H1 (cell line): ENCODE results near the gene ARID5A. TPM values are rescaled to one million over a fixed set of nuclear protein-coding genes. Genes with fewer than 3 reads are reported as not detected.
A peak's percentile ranks its signal among the peaks of the same experiment; 100 is the strongest.

Experiments
- CTCF ChIA-PET: fragments of 300-600 bp; sonication (Branson Sonifier 250); formaldehyde crosslinking; loops from one replicate; lab custom pipeline; 2021; ENCODE audit not compliant: partially characterized antibody; lab: Charles Lee
- POLR2A ChIA-PET: fragments of 300-600 bp; sonication (Branson Sonifier 250); formaldehyde crosslinking; loops from one replicate; lab custom pipeline; 2021; ENCODE audit warnings: inconsistent platforms; ENCODE audit not compliant: partially characterized antibody; lab: Charles Lee
- DNase-seq, 2 experiments: peaks; one replicate each; pipeline versions ENCODE4 v3.0.0 to v3.0.0-alpha.2; 2010 to 2022; ENCODE audit warnings: low spot score in 2 of 2, low read depth in 1 of 2, mixed read lengths in 1 of 2
- FAIRE-seq: peaks from 2 replicates; lab custom pipeline; 2011; peaks lifted over from hg19 to GRCh38; lab: Jason Lieb, UNC
- H2AFZ ChIP-seq: 2 replicates; pipeline ENCODE4 v1.8.1; 2012; ENCODE audit warnings: low read length, inconsistent platforms
- H2AK5ac ChIP-seq: 2 replicates; pipeline ENCODE4 v1.6.1; 2013; ENCODE audit warnings: low read depth, low read length
- H2BK120ac ChIP-seq: replicated peaks from 2 replicates; pipeline ENCODE3; 2013; ENCODE audit warnings: low read depth, low read length, inconsistent platforms
- H2BK12ac ChIP-seq: 2 replicates; pipeline ENCODE4 v1.6.1; 2013; ENCODE audit warnings: low read depth, low read length
- H2BK15ac ChIP-seq: 2 replicates; pipeline ENCODE4 v1.6.1; 2013; ENCODE audit warnings: low read length
- H2BK20ac ChIP-seq: 2 replicates; pipeline ENCODE4 v1.6.1; 2013; ENCODE audit warnings: low read length
- H2BK5ac ChIP-seq: 2 replicates; pipeline ENCODE4 v1.6.1; 2013; ENCODE audit warnings: low read depth, low read length
- H3K14ac ChIP-seq: 2 replicates; pipeline ENCODE4 v1.6.1; 2013; ENCODE audit warnings: inconsistent platforms; ENCODE audit not compliant: insufficient read length
- H3K18ac ChIP-seq: 2 replicates; pipeline ENCODE4 v1.6.1; 2013; ENCODE audit warnings: low read length; ENCODE audit errors: extremely low read depth
- H3K23ac ChIP-seq: 2 replicates; pipeline ENCODE4 v1.6.1; 2013; ENCODE audit warnings: inconsistent platforms; ENCODE audit not compliant: insufficient read length
- H3K23me2 ChIP-seq: 2 replicates; pipeline ENCODE4 v1.6.1; 2013; ENCODE audit warnings: low read depth, low read length
- H3K27ac ChIP-seq: 2 replicates; pipeline ENCODE4 v1.6.1; 2011; ENCODE audit warnings: low read depth, low read length, inconsistent platforms
- H3K27me3 ChIP-seq, 4 experiments: replicated peaks in 1 of 4; 1 replicate in 1 of 4; 2 replicates in 3 of 4; pipeline versions ENCODE4 v1.6.1 to v1.8.1; 2011 to 2013; ENCODE audit warnings: low read length in 3 of 4, mild to moderate bottlenecking in 3 of 4, inconsistent platforms in 2 of 4, mixed read lengths in 2 of 4, moderate library complexity in 1 of 4; ENCODE audit not compliant: control insufficient read depth in 3 of 4, insufficient read depth in 3 of 4; ENCODE audit errors: extremely low read depth in 1 of 4
- H3K36me3 ChIP-seq, 4 experiments: 2 replicates each; pipeline versions ENCODE4 v1.6.1 to v1.8.1; 2011 to 2013; ENCODE audit warnings: mild to moderate bottlenecking in 4 of 4, low read length in 3 of 4, moderate library complexity in 2 of 4, control low read depth in 1 of 4, inconsistent platforms in 1 of 4; ENCODE audit not compliant: insufficient read depth in 4 of 4, control insufficient read depth in 2 of 4
- H3K4ac ChIP-seq: replicated peaks from 2 replicates; pipeline ENCODE3; 2013; ENCODE audit warnings: low read length, low read depth, mixed read lengths, inconsistent platforms; ENCODE audit not compliant: insufficient read length
- H3K4me1 ChIP-seq, 4 experiments: replicated peaks in 1 of 4; 1 replicate in 1 of 4; 2 replicates in 3 of 4; pipeline versions ENCODE4 v1.6.1 to v1.8.1; 2011 to 2013; ENCODE audit warnings: low read length in 3 of 4, inconsistent platforms in 2 of 4, mixed read lengths in 1 of 4; ENCODE audit not compliant: insufficient read depth in 4 of 4, control insufficient read depth in 3 of 4
- H3K4me2 ChIP-seq, 2 experiments: 2 replicates each; pipeline versions ENCODE4 v1.6.1 to v1.8.1; 2011 to 2013; ENCODE audit warnings: low read depth in 2 of 2, low read length in 2 of 2, control low read depth in 1 of 2, inconsistent platforms in 1 of 2, mild to moderate bottlenecking in 1 of 2; ENCODE audit not compliant: insufficient read depth in 1 of 2
- H3K4me3 ChIP-seq, 4 experiments: fragments of 200-600, 300-600 bp in 1 of 4; sonication (generic), shearing (Covaris generic), sonication (Bioruptor Twin) in 1 of 4; 2 replicates each; pipeline versions ENCODE4 v1.5.1 to v1.8.1; 2011 to 2016; ENCODE audit warnings: low read length in 4 of 4, low read depth in 3 of 4, control low read depth in 2 of 4, inconsistent platforms in 2 of 4, mild to moderate bottlenecking in 2 of 4, mixed read lengths in 1 of 4, moderate library complexity in 1 of 4; ENCODE audit not compliant: insufficient read depth in 2 of 4; ENCODE audit errors: extremely low read depth in 1 of 4
- H3K56ac ChIP-seq: replicated peaks from 2 replicates; pipeline ENCODE3; 2013; ENCODE audit warnings: low read depth, mild to moderate bottlenecking, mixed read lengths, low read length, inconsistent platforms; ENCODE audit not compliant: insufficient read length
- H3K79me1 ChIP-seq: 2 replicates; pipeline ENCODE4 v1.6.1; 2013; ENCODE audit warnings: low read depth, low read length, control low read depth
- H3K79me2 ChIP-seq, 2 experiments: 2 replicates each; pipeline versions ENCODE4 v1.6.1 to v1.8.1; 2012 to 2013; ENCODE audit warnings: low read length in 2 of 2, mild to moderate bottlenecking in 2 of 2, inconsistent platforms in 1 of 2; ENCODE audit not compliant: insufficient read depth in 2 of 2, control insufficient read depth in 1 of 2
- H3K9ac ChIP-seq, 4 experiments: replicated peaks in 1 of 4; 1 replicate in 1 of 4; 2 replicates in 3 of 4; pipeline versions ENCODE4 v1.6.1 to v1.8.1; 2011 to 2013; ENCODE audit warnings: low read depth in 3 of 4, low read length in 3 of 4, control low read depth in 2 of 4, mild to moderate bottlenecking in 2 of 4, moderate library complexity in 2 of 4, inconsistent platforms in 1 of 4; ENCODE audit errors: extremely low read depth in 1 of 4
- H3K9me3 ChIP-seq, 2 experiments: 2 replicates each; pipeline versions ENCODE4 v1.6.1 to v1.8.1; 2012 to 2013; ENCODE audit warnings: mild to moderate bottlenecking in 2 of 2, moderate library complexity in 2 of 2, control low read depth in 1 of 2, inconsistent platforms in 1 of 2, low read depth in 1 of 2, low read length in 1 of 2, mixed read lengths in 1 of 2; ENCODE audit not compliant: insufficient read depth in 2 of 2
- H4K20me1 ChIP-seq, 2 experiments: replicated peaks in 1 of 2; 2 replicates each; pipeline versions ENCODE3 to v1.8.1; 2011 to 2013; ENCODE audit warnings: inconsistent platforms in 2 of 2, low read length in 2 of 2, mild to moderate bottlenecking in 1 of 2; ENCODE audit not compliant: insufficient read depth in 2 of 2, control insufficient read depth in 1 of 2
- H4K5ac ChIP-seq: 2 replicates; pipeline ENCODE4 v1.6.1; 2013; ENCODE audit warnings: low read length, low read depth, mixed read lengths, inconsistent platforms; ENCODE audit not compliant: insufficient read length
- H4K8ac ChIP-seq: 2 replicates; pipeline ENCODE4 v1.8.0; 2013; ENCODE audit warnings: mild to moderate bottlenecking, moderate library complexity, low read length, inconsistent platforms; ENCODE audit not compliant: insufficient read depth; ENCODE audit errors: extremely low read depth
- H4K91ac ChIP-seq: replicated peaks from 2 replicates; pipeline ENCODE3; 2013; ENCODE audit warnings: low read length, mixed read lengths, inconsistent platforms; ENCODE audit not compliant: insufficient read length
- ASH2L ChIP-seq: fragments of 200-600, 300-600 bp; sonication (generic); IDR thresholded peaks from one replicate; pipeline ENCODE4 v1.7.1; 2017; ENCODE audit warnings: low read length
- BACH1 ChIP-seq: IDR thresholded peaks from 2 replicates; pipeline ENCODE4 v1.6.1; 2012; ENCODE audit warnings: low read length, improper control_type of control experiment
- CREB1 ChIP-seq: IDR thresholded peaks from 2 replicates; pipeline ENCODE4 v1.6.1; 2012; ENCODE audit warnings: inconsistent platforms
- GABPA ChIP-seq: IDR thresholded peaks from 2 replicates; pipeline ENCODE4 v1.6.1; 2011; ENCODE audit warnings: mild to moderate bottlenecking, low read length, moderate library complexity, borderline replicate concordance; ENCODE audit not compliant: insufficient read depth
- SIRT6 ChIP-seq: IDR thresholded peaks from one replicate; pipeline ENCODE4 v1.7.1; 2012; ENCODE audit warnings: low read length, inconsistent platforms
- TEAD4 ChIP-seq: IDR thresholded peaks from 2 replicates; pipeline ENCODE4 v1.6.1; 2012; ENCODE audit warnings: low read depth, low read length, inconsistent platforms, mixed read lengths
- WGBS, 2 experiments: shearing (Covaris generic) in 1 of 2; methylation state at CpG; one replicate each; pipeline versions ENCODE4 v1.1.6 to v1.1.7; 2013 to 2015; ENCODE audit warnings: low lambda C conversion rate in 2 of 2, mixed read lengths in 2 of 2, inconsistent platforms in 1 of 2, low coverage in 1 of 2, missing lambda C conversion rate in 1 of 2; ENCODE audit not compliant: insufficient replicate concordance in 2 of 2, insufficient coverage in 1 of 2, insufficient read length in 1 of 2; ENCODE audit errors: extremely low coverage in 1 of 2, missing lambda C conversion rate in 1 of 2; 5-methylcytosine and 5-hydroxymethylcytosine counted together
- polyA plus RNA-seq, 7 experiments: library from polyadenylated mRNA; depleted of rRNA in 3 of 7; stranded (reverse) in 5 of 7; unstranded in 2 of 7; fragments of >200 nt in 5 of 7; fragments of 200-250 nt in 2 of 7; gene quantifications; 1 replicate in 5 of 7; 2 replicates in 1 of 7; 4 replicates in 1 of 7; pipeline versions ENCODE4 v1.2.1 to v1.2.3, GENCODE V29; 2011 to 2013; ENCODE audit warnings: missing spikeins in 2 of 7, mixed read lengths in 2 of 7
- total RNA-seq: library from RNA; stranded (reverse); fragmentation: NEBNext Ultra II Directional; extraction: Animal tissue kit (Norgen Biotek cat#: 25700); gene quantifications from 2 replicates; pipeline ENCODE4 v1.2.1, GENCODE V29; 2021
- TF ChIP-seq, protein P1 (sequence below): IDR thresholded peaks from 2 replicates; pipeline ENCODE4 v1.6.1; 2012; ENCODE audit warnings: inconsistent platforms
- TF ChIP-seq, protein P2 (sequence below), 3 experiments: IDR thresholded peaks; 1 replicate in 2 of 3; 2 replicates in 1 of 3; pipeline versions ENCODE4 v1.5.1 to v1.6.1; 2011; ENCODE audit warnings: low read length in 3 of 3, mild to moderate bottlenecking in 3 of 3, inconsistent platforms in 2 of 3, low read depth in 1 of 3, moderate library complexity in 1 of 3; ENCODE audit not compliant: insufficient read depth in 1 of 3; ENCODE audit errors: control extremely low read depth in 1 of 3

Gene ARID5A
- total and polyA plus RNA-seq, 2 of the 8 experiments (the other 6 are each of a cell fraction or from before 2014, with no cell fraction given) = 3.3 to 5.3 TPM

DNA sequence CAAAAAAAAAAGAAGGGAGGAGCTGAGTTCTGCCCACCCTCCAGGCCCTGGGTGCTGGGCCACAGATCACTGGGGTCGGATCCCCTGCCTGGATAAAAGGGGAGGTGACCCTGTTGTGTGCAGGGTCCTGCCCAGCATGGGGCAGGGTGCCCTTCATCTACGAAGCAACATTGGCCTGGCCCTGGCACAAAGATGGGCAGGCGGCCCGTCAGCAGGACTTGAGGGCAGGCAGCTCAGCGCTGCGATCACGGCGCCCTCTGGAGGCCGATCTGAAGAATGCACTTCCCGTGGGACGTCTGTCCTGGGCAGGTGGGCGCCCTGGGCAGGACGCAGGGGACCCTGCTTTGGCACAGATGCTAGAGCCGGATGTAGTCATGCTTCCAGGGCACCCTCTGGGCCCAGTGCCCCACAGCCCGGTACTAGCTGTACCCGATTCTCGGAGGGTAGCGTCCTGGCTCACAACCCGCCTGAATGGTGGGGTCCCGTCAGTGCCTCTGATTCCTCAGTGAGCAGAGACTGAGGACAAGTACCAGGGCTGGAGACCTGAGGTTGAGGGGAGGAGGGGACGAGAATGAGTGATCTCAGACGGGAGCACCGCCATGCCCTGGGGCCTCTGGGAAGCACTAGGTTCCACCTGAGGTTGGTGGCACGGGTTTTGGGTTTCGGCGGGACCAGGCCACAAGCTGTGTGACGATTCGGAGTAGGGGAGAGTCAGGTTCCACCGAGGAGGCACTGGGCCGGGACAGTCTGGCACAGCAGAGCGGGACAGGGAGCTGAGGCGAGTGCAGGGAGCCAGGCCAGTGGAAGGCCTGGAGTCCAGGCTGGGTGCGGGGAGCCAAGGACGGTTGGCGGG lies 18.0 kb downstream of the ARID5A start:
- Histone ChIP-seq H2AK5ac (no peak overlapping the region), H2BK15ac (peak overlapping the region; percentile 92; the same call in 1 of the 2 replicates), H3K4me3 (no peak overlapping the region), H3K36me3 (no peaks in the 10 kb centered on the region), H3K9ac (no peak overlapping the region), H4K20me1 (peaks cover 0 to 1% of the 10 kb centered on the region in 2 experiments), H3K18ac (peak overlapping the region; percentile 48; the same call in 1 of the 2 replicates), H4K5ac (no peak overlapping the region), H3K14ac (no peak overlapping the region), H3K79me2 (no peaks in the 10 kb centered on the region), H3K4me2 (peak overlapping the region in 1 of 2 experiments; percentile 37; a peak in 1 of 4 replicates), H3K23me2 (no peaks in the 10 kb centered on the region), H4K91ac (no peak overlapping the region), H4K8ac (peak overlapping the region; percentile 75; the same call in 1 of the 2 replicates), H2BK20ac (peak overlapping the region; percentile 61; the same call in 1 of the 2 replicates), H2AFZ (peak overlapping the region; percentile 54; the same call in 1 of the 2 replicates), H2BK12ac (peak overlapping the region; percentile 98; the same call in 1 of the 2 replicates), H3K4ac (no peak overlapping the region), H3K4me1 (peaks cover 0 to 9% (median 4%) of the 10 kb centered on the region in 4 experiments; a peak in 4 of 7 replicates), H3K23ac (no peak overlapping the region), H2BK5ac (peak overlapping the region; percentile 68; the same call in 1 of the 2 replicates), H3K27me3 (no peaks in the 10 kb centered on the region; a peak in 1 of 7 replicates), H3K56ac (no peak overlapping the region), H2BK120ac (no peak overlapping the region), H3K9me3 (no peaks in the 10 kb centered on the region), H3K27ac (no peak overlapping the region), H3K79me1 (no peaks in the 10 kb centered on the region)
- ChIA-PET CTCF (interaction anchor here (0.8 to 13.1 kb wide), 35 partner anchors 10 to 267 kb away, joined by 3 to 361 read pairs (median 4); partner anchors contain the start of genes ARID5A, KANSL3 and NEURL3), POLR2A (interaction anchor here (0.6 to 1.5 kb wide), 3 partner anchors 10 to 101 kb away, joined by 3 read pairs; no protein-coding TSS in a partner anchor)
- FAIRE-seq (no peak), DNase-seq (peak in 1 of 2 experiments; percentile 90)
- WGBS, 2 experiments = 46% methylated on average over 33 of the region's 35 CpGs; no CpG with 5 or more reads in 1 of the 2 experiments
- TF ChIP-seq ASH2L = no peak
- no peak for TF ChIP-seq SIRT6
- TF ChIP-seq, protein P1, sequence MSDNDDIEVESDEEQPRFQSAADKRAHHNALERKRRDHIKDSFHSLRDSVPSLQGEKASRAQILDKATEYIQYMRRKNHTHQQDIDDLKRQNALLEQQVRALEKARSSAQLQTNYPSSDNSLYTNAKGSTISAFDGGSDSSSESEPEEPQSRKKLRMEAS = peak; percentile 69
- TF ChIP-seq TEAD4 = peak; percentile 46; the same call in 1 of the 2 replicates
- TF ChIP-seq BACH1 = no peak
- peak; percentile 53; the same call in 1 of the 2 replicates for TF ChIP-seq GABPA
- TF ChIP-seq, protein P2, sequence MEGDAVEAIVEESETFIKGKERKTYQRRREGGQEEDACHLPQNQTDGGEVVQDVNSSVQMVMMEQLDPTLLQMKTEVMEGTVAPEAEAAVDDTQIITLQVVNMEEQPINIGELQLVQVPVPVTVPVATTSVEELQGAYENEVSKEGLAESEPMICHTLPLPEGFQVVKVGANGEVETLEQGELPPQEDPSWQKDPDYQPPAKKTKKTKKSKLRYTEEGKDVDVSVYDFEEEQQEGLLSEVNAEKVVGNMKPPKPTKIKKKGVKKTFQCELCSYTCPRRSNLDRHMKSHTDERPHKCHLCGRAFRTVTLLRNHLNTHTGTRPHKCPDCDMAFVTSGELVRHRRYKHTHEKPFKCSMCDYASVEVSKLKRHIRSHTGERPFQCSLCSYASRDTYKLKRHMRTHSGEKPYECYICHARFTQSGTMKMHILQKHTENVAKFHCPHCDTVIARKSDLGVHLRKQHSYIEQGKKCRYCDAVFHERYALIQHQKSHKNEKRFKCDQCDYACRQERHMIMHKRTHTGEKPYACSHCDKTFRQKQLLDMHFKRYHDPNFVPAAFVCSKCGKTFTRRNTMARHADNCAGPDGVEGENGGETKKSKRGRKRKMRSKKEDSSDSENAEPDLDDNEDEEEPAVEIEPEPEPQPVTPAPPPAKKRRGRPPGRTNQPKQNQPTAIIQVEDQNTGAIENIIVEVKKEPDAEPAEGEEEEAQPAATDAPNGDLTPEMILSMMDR (IDR thresholded peaks at IDR 0.05; ENCODE audit: control extremely low read depth in 1 of 3, insufficient read depth in 1 of 3, low read depth in 1 of 3, low read length in 3 of 3) = peak in 2 of 3 experiments; percentile 84 to 95; a peak in 3 of 4 replicates
- peak; percentile 36; the same call in 1 of the 2 replicates for TF ChIP-seq CREB1
